Lower leg skin (tissue), 4 donors: ENCODE results near the gene EYA3. TPM values are rescaled to one million over a fixed set of nuclear protein-coding genes. Genes with fewer than 3 reads are reported as not detected.
"Not testable (repeated sequence)": the region's sequence is repeated elsewhere in the genome, so short reads cannot be mapped to it uniquely, and the experiment has no call there.

Experiments
- DNase-seq, 2 donors: peaks; one replicate each; pipeline ENCODE4 v3.0.0-alpha.2; 2019; ENCODE audit warnings: low spot score in 2 of 2
- H3K4me3 ChIP-seq: fragments of 200-600 bp; sonication (generic); 2 replicates; pipeline ENCODE4 v1.5.1; 2017; ENCODE audit warnings: mild to moderate bottlenecking, low read depth; ENCODE audit not compliant: poor library complexity, severe bottlenecking
- POLR2A ChIP-seq, 2 donors: fragments of 450-650 bp; IDR thresholded peaks; one replicate each; pipeline ENCODE4 v1.6.1; 2016 to 2017; ENCODE audit warnings: antibody characterized with exemption in 2 of 2, mild to moderate bottlenecking in 1 of 2, moderate library complexity in 1 of 2
- WGBS, 2 donors: methylation state at CpG; one replicate each; pipeline ENCODE4 v1.1.5; 2018; 5-methylcytosine and 5-hydroxymethylcytosine counted together
- intact Hi-C: fragments of 100-400 bp; cut with DNase I; formaldehyde crosslinking; loops from one replicate; pipeline ENCODE4 v1.15.0; 2023; ENCODE audit warnings: low total_unique reads
- total RNA-seq, 4 donors: library from RNA; depleted of rRNA; stranded (reverse); fragments of >200 nt; gene quantifications; one replicate each; pipeline ENCODE4 v1.1.0, GENCODE V29; 2016
- TF ChIP-seq, protein P1 (sequence below), 3 donors: fragments of 450-650 bp; IDR thresholded peaks; one replicate each; pipeline ENCODE4 v1.5.1; 2016; ENCODE audit warnings: antibody characterized with exemption in 3 of 3, mild to moderate bottlenecking in 3 of 3, moderate library complexity in 2 of 3

Gene EYA3
- total RNA-seq, 4 donors from 2014 or later, result 14.9 to 20.1 (median 17.1) TPM

DNA sequence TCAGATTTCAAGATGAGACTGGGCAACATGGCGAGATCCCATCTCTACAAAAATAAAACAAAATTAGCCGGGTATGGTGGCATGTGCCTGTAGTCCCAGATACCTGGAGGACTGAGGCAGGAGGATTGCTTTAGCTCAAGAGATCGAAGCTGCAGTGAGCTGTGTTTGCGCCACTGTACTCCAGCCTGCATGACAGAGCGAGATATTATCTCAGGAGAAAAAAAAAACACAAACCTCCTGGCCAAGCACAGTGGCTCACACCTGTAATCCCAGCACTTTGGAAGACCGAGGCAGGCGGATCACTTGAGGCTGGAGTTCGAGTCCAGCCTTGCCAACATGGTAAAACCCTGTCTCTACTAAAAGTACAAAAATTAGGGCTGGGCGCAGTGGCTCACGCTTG is 85.8 kb downstream of the EYA3 start:
- 96 to 97% methylated on average over 10 of the region's 10 CpGs for WGBS, 2 donors
- intact Hi-C loops, result no loop called here
- no peak for DNase-seq
- H3K4me3 ChIP-seq, result no peak overlapping the region
- TF ChIP-seq, protein P1, sequence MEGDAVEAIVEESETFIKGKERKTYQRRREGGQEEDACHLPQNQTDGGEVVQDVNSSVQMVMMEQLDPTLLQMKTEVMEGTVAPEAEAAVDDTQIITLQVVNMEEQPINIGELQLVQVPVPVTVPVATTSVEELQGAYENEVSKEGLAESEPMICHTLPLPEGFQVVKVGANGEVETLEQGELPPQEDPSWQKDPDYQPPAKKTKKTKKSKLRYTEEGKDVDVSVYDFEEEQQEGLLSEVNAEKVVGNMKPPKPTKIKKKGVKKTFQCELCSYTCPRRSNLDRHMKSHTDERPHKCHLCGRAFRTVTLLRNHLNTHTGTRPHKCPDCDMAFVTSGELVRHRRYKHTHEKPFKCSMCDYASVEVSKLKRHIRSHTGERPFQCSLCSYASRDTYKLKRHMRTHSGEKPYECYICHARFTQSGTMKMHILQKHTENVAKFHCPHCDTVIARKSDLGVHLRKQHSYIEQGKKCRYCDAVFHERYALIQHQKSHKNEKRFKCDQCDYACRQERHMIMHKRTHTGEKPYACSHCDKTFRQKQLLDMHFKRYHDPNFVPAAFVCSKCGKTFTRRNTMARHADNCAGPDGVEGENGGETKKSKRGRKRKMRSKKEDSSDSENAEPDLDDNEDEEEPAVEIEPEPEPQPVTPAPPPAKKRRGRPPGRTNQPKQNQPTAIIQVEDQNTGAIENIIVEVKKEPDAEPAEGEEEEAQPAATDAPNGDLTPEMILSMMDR (IDR thresholded peaks at IDR 0.05), result no peak
- no peak for TF ChIP-seq POLR2A (IDR thresholded peaks at IDR 0.05)

DNA sequence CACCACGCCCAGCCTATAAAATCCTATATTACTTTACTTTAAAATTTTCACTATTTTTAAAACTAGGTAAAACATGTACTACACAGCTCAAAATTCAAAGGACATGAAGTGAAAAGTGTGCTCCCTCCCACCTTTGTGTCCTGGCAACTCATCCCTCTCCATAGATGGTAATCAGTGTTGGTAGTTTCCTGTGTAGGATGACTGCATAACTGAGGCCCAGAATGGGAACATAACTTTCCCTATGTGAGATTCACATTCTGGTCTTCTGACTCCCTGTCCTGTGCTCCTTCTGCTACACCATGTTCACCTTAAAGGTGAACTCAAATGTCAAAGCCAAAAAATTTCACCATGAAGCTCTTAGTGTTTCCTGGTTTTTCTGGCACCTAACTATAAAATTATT is 89.4 kb downstream of the EYA3 start:
- 100% methylated on average over 1 of the region's 1 CpG for WGBS, 2 donors
- no peak overlapping the region for H3K4me3 ChIP-seq
- DNase-seq, result no peak
- TF ChIP-seq POLR2A (IDR thresholded peaks at IDR 0.05), result no peak
- TF ChIP-seq, protein P1 (IDR thresholded peaks at IDR 0.05), result no peak
- intact Hi-C loops, result no loop called here

DNA sequence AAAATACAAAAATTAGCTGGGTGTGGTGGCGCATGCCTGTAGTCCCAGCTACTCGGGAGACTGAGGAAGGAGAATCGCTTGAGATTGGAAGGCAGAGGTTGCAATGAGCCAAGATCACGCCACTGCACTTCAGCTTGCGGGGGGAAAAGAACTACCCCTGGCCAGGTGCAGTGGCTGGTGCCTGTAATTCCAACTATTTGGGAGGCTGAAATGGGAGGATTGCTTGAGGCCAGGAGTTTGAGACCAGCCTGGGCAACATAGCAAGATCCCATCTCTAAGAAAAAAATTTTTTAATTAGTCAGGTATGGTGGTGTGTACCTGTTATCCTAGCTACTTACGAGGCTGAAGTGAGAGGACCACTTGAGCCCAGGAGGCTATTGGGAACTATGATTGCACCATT is 93.9 kb downstream of the EYA3 start:
- DNase-seq, H3K4me3 ChIP-seq, intact Hi-C loops: not testable (repeated sequence)
- WGBS, 2 donors, result 93 to 94% methylated on average over 6 of the region's 6 CpGs

DNA sequence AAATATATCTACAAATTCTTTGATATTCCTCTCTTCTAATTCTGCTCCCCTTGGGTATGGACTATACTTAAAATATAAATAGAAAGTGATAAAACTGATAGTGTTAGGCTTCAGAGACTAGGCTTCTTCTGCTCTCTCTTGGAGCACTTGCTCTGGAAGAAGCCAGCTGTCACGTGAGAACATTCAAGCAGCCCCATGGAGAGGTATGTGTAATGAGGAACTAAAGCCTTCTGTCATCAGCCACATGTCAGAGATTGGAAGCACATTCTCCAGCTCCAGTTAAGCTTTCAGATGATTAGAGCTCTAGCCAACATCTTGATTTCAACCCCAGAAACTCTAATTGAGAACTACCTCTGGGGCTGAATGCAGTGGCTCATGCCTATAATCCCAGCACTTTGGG is 94.3 kb downstream of the EYA3 start:
- intact Hi-C loops, result no loop called here
- DNase-seq, result no peak
- H3K4me3 ChIP-seq, result no peak overlapping the region
- WGBS, 2 donors, result 57 to 68% methylated on average over 1 of the region's 1 CpG
- TF ChIP-seq POLR2A (IDR thresholded peaks at IDR 0.05), result no peak
- TF ChIP-seq, protein P1 (IDR thresholded peaks at IDR 0.05), result no peak

DNA sequence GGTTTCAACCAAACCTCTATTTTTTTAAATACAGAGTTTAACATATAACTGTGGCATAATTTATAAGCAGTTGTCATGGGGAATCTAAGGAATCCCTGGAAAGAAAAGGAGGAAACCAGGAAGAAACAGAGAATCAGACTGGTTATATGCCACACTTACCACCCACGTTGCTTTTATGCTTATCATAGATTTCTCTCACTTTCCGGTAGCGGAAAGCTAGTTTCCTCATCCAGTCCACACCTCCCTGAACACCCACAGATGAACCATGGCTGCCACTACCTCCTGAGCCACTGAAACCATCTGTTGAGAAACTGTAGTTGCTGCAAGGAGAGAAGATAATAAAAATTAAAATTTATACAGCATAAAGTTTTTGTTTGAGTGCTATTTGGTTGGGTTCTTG is 95.2 kb downstream of the EYA3 start:
- WGBS, 2 donors, result 56 to 68% methylated on average over 3 of the region's 3 CpGs
- TF ChIP-seq, protein P1 (IDR thresholded peaks at IDR 0.05), result no peak
- TF ChIP-seq POLR2A (IDR thresholded peaks at IDR 0.05), result no peak
- no peak for DNase-seq
- H3K4me3 ChIP-seq, result no peak overlapping the region
- intact Hi-C loops, result no loop called here

DNA sequence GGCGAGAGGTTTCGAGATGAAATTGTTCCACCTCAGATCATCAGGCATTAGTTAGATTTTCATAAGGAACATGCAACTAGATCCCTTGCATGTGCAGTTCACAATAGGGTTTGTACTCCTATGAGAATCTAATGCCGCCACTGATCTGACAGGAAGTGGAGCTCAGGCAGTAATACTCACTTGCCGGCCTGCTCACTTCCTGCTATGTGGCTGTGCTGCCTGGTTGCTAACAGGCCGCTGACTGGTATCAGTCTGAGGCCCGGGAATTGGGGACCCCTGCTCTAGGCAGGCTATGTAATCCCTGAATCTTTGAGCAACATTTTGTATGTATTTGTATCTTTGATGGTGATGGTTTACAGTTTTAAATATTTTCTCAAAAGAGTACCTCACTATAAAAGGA is 96.1 kb downstream of the EYA3 start:
- WGBS, 2 donors, result 81 to 86% methylated on average over 6 of the region's 6 CpGs
- intact Hi-C loops, result no loop called here
- TF ChIP-seq POLR2A (IDR thresholded peaks at IDR 0.05), result no peak
- TF ChIP-seq, protein P1 (IDR thresholded peaks at IDR 0.05), result no peak
- no peak for DNase-seq
- H3K4me3 ChIP-seq, result no peak overlapping the region
